ENCODE data around the gene HDLBP.

GRCh38 chr2:241214766-241215165 is 100.7 kb downstream of the HDLBP start:
- TF ChIP-seq POLR2A (IDR thresholded peaks at IDR 0.05): no peak
- no peak for TF ChIP-seq CTCF (IDR thresholded peaks at IDR 0.05)

All from Peyer's patch (tissue), 4 donors.